A549 treated with CpdA at 1 μM for 4 hours (cell line): ENCODE results near the gene RAG1. TPM values are rescaled to one million over a fixed set of nuclear protein-coding genes. Genes with fewer than 3 reads are reported as not detected.

ENCODE experiments used
- total RNA-seq: library from RNA; stranded (reverse); fragments of 200-300 nt; extraction: Qiagen RNA extraction; gene quantifications from 5 replicates; pipeline ENCODE4 v1.2.3, GENCODE V29; 2022; ENCODE audit warnings: low read depth

Gene RAG1
- total RNA-seq, result 0.08 to 0.40 TPM (median 0.16 TPM) in 5 replicates

GRCh38 chr11:36567694-36568093, at the start of gene RAG1:
RAG1 (plus strand) TSS chr11:36568007; CDS start chr11:36573305, 5,298 bp downstream.

GRCh38 chr11:36594316-36594989, 26.6 kb downstream of the RAG1 start, which contains the start of gene IFTAP:
IFTAP (plus strand) TSS chr11:36594502; CDS start chr11:36610104, 15,602 bp downstream.

DNA sequence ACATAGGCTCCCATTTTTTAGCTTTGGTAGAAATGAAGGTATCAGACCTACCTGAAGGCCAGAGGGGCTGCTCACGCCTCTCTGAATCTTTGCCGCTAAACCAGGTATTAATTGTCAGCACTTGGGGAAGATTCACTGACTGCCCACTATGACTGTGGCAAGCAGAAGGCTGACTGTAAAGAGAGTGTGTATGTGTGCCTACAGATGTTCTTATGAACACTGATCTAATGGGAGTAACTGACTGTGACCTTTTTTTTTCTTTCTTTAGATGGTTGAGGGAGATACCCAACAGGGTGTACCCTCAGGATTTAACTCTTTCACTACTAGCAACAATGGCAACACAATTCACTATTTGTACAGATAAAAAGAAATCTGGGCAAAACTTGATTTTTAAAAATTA, 30.2 kb downstream of the RAG1 start, which contains the start of gene RAG2:
TSS of gene RAG2 (minus strand) at position 186 of the 400 bp plus-strand sequence. CDS start 4,068 bp downstream, outside the sequence.

Other genes starting within 250 kb of the RAG1 start
- 6.6 to 7.2 TPM (median 7.0 TPM) in 5 replicates for gene TRAF6, start 57.7 kb upstream of the RAG1 start, total RNA-seq
- 16.3 to 22.4 TPM (median 17.5 TPM) in 5 replicates for gene IFTAP, start 26.5 kb downstream of the RAG1 start, total RNA-seq
- gene RAG2, start 30.2 kb downstream of the RAG1 start, total RNA-seq, result not detected in 5 replicates